Upper lobe of left lung (tissue), 4 donors: Measurements from ENCODE around the gene RAD23B.

Source experiments
- EP300 ChIP-seq, 4 donors: sonication (generic); formaldehyde crosslinking; IDR thresholded peaks; one replicate each; pipeline ENCODE4 v1.5.1; 2017; ENCODE audit warnings: antibody characterized with exemption in 4 of 4, control low read depth in 2 of 4
- POLR2A ChIP-seq, 4 donors: fragments of 450-650 bp; IDR thresholded peaks; one replicate each; pipeline ENCODE4 v1.5.1; 2016 to 2017; ENCODE audit warnings: antibody characterized with exemption in 4 of 4, mild to moderate bottlenecking in 2 of 4
- TF ChIP-seq, protein P1 (sequence below), 6 experiments: fragments of 450-650 bp in 4 of 6; fragments of 200-600 bp in 2 of 6; sonication (generic) in 2 of 6; IDR thresholded peaks; one replicate each; pipeline ENCODE4 v1.5.1; 2016 to 2019; ENCODE audit warnings: antibody characterized with exemption in 6 of 6

DNA sequence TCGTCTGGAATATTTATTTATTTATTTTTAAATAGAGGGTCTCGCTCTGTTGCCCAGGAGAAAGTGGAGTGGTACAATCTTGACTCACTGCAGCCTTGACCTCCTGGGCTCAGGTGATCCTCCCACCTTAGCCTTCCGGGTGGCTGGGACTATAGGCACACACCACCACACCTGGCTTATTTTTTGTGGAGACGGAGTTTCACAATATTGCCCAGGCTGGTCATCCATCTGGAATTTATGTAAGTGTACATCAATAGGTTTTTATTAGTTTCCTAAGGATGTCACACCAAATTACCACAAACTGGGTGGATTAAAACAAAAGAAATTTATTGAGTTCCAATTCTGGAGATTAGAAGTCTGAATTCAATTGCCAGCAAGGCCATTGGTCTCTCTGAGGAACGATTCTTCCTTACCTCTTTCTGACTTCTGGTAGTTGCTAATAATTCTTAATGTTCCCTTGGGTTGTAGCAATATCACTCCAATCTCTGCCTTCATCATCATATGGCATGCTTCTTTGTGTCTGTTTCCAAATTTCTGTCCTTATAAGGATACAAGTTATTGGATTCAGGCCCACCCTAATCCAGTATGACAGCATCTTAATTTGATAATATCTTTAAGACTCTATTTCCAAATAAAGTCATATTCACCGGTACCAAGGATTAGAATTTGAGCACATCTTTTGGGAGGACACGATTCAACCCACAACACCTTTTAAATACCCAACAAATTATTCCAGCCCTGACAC is 16.3 kb upstream of the RAD23B start:
- TF ChIP-seq, protein P1, sequence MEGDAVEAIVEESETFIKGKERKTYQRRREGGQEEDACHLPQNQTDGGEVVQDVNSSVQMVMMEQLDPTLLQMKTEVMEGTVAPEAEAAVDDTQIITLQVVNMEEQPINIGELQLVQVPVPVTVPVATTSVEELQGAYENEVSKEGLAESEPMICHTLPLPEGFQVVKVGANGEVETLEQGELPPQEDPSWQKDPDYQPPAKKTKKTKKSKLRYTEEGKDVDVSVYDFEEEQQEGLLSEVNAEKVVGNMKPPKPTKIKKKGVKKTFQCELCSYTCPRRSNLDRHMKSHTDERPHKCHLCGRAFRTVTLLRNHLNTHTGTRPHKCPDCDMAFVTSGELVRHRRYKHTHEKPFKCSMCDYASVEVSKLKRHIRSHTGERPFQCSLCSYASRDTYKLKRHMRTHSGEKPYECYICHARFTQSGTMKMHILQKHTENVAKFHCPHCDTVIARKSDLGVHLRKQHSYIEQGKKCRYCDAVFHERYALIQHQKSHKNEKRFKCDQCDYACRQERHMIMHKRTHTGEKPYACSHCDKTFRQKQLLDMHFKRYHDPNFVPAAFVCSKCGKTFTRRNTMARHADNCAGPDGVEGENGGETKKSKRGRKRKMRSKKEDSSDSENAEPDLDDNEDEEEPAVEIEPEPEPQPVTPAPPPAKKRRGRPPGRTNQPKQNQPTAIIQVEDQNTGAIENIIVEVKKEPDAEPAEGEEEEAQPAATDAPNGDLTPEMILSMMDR (IDR thresholded peaks at IDR 0.05): no peak
- TF ChIP-seq POLR2A (IDR thresholded peaks at IDR 0.05) (no peak), EP300 (IDR thresholded peaks at IDR 0.05) (no peak)
